ENCODE measurements around the gene TAS2R31.
"Not testable (repeated sequence)": the region's sequence is repeated elsewhere in the genome, so short reads cannot be mapped to it uniquely, and the experiment has no call there.

TAS2R31 gene, protein sequence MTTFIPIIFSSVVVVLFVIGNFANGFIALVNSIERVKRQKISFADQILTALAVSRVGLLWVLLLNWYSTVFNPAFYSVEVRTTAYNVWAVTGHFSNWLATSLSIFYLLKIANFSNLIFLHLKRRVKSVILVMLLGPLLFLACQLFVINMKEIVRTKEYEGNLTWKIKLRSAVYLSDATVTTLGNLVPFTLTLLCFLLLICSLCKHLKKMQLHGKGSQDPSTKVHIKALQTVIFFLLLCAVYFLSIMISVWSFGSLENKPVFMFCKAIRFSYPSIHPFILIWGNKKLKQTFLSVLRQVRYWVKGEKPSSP

DNA sequence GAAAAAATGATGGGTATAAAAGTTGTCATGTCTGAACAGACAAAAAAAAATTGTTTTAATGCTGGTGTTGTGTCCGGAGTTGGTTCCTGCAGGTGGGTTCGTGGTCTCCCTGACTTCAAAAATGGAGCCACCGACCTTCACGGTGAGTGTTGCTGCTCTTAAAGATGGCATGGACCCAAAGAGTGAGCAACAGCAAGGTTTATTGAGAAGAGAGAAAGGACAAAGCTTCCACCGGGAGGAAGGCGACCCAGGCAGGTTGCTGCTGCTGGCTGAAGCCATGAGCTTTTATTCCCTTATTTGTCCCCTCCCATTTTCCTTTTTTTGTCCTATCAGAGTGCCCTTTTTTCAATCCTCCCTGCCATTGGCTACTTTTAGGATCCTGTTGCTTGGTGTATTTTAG, at the start of gene TAS2R31:
Gene TAS2R31, minus strand, starts transcription at position 101 of the 400 bp plus-strand sequence. Its CDS starts 72 bp downstream, at position 29.
- no peak for DNase-seq (ENCODE audit: low read depth)

DNA sequence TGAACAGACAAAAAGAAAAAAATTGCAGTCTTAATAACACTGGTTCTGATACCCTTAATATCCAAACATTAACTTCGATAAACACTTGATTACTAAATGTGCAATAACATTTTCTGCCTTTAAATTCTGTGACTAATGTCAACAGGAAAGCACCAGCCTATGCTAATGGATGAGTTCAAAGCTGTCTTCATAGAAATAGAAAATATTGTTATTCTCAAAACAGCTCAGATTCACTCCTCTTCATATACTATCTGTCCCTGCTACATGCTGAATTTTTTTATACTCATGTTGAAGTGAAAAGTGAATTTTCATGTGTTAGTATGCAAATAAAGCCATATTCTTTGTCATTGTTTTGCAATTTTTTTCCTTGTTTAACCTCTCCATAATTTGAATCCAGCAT, 47.0 kb upstream of the TAS2R31 start:
- DNase-seq (ENCODE audit: low read depth): no peak

DNA sequence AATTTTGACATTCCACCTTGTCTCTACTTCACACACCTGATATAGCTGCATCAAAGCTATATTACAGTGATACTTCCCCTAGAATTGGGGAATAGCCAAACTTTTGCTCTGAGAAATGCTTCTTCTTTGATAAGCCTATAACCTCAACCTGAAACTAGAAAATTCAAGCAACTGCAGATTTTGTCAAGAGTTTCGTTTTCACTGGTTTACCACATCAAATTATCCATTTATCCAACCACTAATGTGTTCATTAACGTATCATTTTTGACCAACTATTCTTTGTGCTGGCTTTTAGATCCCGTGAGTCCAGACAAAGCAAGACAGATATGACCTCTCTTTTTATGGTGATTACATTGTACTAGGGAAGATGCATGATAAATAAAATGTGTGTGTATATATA, 44.4 kb upstream of the TAS2R31 start:
- DNase-seq (ENCODE audit: low read depth): no peak

DNA sequence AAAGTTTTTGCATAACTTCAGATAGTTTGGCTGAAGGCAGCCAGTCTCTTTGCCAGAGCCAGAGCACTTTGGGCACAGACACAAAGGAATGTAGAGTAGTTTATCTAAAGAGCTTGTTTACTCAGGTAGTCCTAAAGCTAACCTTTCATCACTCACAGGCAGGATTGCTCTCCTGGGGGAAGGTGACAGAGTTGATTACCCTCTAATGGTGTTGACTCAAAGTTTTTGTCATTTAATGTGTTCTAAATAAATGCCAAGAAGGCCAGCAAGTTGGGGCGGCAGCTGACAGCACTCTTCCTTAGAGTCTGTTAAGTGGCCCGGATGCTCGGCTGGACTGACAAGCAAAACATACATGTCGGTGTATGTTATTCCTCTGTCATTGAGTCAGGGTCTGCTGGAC, 40.2 kb upstream of the TAS2R31 start:
- DNase-seq (ENCODE audit: low read depth): no peak

GRCh38 chr12:11070999-11071398, 39.8 kb upstream of the TAS2R31 start:
- DNase-seq (ENCODE audit: low read depth): no peak

DNA sequence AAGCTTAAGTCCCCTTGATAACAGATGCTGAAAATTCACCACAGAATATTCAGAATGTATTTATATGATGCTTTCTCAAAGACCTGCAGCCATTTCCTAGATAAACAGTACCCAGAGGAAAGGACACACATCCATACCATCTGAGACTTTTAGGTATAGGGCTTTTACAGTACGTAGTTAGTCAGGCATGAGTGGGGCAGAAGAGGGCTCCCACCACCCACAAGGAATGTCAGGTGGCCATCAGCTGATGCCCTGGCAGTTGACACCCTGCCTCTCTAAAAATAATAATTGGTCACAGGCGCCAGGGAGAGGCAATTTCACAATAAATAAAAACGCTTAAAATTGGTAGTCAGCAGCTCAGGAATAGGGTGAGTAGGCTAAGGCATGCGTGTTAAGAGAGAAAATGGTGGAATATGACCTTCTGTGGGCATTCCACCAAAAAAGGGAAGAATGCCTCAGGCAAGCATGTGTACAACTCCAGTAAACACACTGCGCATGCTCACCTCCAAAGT, 38.7 kb upstream of the TAS2R31 start:
- DNase-seq (ENCODE audit: low read depth): no peak

DNA sequence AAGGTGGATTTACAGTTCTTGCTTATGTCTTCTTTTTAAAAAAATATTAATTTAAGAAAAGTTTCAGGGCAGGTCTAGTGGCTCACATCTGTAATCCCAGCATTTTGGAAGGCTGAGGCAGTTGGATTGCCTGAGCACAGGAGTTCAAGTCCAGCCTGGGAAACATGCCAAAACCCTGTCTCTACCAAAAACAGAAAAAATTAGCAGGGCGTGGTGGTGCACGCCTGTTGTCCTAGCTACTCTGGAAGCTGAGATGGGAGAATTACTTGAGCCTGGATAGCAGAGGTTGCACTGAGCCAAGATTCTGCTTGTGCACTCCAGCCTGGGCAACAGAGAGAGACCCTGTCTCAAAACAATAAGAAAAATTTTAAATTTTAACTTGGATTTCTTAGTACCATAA, 36.3 kb upstream of the TAS2R31 start:
- no peak for DNase-seq (ENCODE audit: low read depth)

DNA sequence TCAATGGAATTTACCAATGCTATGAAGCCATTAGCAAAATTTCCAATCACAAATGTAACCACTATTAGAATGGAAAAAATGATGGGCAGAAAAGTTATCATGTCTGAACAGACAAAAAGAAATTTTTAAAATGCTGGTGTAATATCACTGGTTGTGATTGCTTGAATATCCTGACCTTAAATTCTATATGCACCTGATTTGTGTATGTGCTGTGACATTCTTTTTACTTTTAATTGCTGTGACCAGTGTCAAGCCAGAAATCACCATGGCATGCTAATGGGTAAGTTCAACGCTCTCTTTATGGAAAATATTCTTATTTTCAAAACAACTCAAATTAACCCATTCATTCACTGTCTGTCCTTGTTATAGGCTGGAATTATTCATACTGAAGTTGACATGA, 31.0 kb upstream of the TAS2R31 start, which contains the start of gene TAS2R46:
Gene TAS2R46, minus strand, starts transcription at position 101 of the 400 bp plus-strand sequence. Its CDS starts 0 bp downstream, at position 101.
- DNase-seq (ENCODE audit: low read depth): not testable (repeated sequence)

DNA sequence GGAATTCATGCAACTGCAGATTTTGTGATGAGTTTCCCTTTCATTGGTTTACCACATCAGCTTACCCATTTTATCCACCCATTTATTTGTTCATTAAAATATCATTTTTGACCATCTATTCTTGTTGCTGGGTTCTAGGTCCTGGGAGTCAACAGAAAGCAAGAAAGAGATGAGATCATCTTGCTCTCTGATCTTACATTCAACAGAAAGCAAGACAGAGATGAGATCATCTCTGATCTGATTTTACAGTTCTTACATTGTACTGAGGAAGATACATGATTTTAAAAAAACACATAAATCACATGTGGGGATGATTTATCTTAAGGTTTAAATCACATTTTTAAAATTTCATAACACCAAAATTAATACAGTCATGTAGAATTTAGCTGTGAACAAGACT, 28.6 kb upstream of the TAS2R31 start:
- DNase-seq (ENCODE audit: low read depth): peak; percentile 51

GRCh38 chr12:11059041-11059440, 27.8 kb upstream of the TAS2R31 start:
- no peak for DNase-seq (ENCODE audit: low read depth)

GRCh38 chr12:11055306-11055705, 24.1 kb upstream of the TAS2R31 start:
- DNase-seq (ENCODE audit: low read depth): no peak

GRCh38 chr12:11049806-11050531, 18.8 kb upstream of the TAS2R31 start:
- DNase-seq (ENCODE audit: low read depth): not testable (repeated sequence)

DNA sequence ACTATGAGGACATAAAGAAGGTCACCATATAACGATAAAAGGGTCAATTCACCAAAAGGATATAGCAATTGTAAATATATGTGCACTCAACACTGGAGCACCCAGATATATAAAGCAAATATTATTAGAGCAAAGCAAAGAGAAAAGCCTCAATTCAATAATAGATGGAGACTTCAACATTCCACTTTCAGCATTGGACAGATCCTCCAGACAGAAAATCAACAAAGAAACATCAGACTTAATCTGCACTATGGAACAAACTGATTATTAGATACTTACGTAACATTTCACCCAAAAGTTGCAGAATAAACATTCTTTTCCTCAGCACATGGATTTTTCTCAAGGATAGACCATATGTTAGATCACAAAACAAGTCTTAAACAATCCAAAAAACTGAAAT, 10.2 kb upstream of the TAS2R31 start:
- peak; percentile 3 for DNase-seq (ENCODE audit: low read depth)

DNA sequence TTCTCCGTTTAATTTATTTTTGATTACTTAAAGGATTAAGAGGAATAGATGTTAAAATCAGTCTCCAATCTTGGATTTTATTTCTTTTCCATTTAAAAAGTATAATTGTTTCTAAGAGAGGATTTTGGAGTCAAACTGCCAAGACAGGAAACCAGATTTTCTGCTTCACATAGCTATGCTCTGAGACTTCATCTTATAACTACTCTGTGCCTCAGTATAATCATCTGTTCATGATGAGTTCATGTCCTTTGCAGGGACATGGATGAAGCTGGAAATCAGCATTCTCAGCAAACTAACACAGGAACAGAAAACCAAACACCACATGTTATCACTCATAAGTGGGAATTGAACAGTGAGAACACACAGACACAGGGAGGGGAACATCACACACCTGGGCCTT, 9.0 kb upstream of the TAS2R31 start:
- DNase-seq (ENCODE audit: low read depth): no peak

DNA sequence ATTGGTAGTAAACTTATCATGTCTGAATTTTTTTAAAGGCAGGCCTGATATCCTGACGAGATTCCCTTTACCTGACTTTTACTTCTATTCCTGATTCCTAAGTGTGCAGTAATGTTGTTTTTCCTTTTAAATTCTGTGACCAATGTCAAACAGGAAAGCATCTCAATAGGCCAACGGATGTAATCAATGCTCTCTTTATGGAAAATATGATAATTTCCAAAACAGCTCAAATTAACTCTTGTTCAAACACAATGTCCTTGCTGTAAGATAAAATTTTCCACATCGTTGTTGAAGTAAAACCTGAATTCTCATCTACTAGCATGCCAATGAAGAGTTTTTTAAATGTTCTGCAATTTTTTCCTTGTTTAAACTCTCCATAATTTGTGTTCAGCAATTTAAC, 8.0 kb upstream of the TAS2R31 start:
- DNase-seq (ENCODE audit: low read depth): no peak

GRCh38 chr12:11033959-11034358, 2.8 kb upstream of the TAS2R31 start:
- DNase-seq (ENCODE audit: low read depth): not testable (repeated sequence)

GRCh38 chr12:11026118-11026517, 5.1 kb downstream of the TAS2R31 start:
- DNase-seq (ENCODE audit: low read depth): no peak

DNA sequence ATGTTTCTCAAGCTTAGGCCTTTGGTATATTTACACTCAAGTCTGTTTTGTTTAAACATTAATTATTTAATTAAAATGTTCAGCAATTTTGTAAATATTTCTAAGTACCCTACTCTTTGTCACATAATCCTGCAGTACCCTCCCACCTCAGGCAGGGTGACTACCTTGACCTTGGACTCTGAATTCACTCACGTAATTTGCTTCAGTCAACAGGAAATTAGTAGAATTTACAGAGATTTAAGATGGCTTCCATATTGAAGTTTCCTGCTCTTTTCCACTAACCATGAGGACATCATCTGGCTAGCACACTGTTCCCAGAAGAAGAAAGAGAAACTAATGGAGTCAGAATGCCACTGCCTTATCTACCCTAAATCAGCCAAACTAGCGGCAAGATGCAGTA, 7.8 kb downstream of the TAS2R31 start:
- DNase-seq (ENCODE audit: low read depth): no peak

DNA sequence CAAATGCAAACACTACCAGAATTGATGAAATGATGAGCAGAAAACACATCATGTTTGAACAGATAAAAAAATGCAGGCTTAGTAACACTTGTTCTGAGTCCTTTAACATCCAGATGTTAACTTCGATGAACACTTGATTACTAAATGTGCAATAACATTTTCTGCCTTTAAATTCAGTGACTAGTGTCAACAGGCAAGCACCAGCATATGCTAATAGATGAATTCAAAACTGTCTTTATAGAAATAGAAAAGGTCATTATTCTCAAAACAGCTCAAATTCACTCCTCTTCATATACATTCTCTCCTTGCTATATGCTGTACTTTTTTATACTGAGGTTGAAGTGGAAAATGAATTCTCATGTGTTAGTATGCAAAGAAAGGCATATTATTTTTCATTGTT, 8.7 kb downstream of the TAS2R31 start, which contains the start of gene TAS2R19:
Gene TAS2R19, minus strand, starts transcription at position 101 of the 400 bp plus-strand sequence. Its CDS starts 49 bp downstream, at position 52.
- DNase-seq (ENCODE audit: low read depth): no peak

DNA sequence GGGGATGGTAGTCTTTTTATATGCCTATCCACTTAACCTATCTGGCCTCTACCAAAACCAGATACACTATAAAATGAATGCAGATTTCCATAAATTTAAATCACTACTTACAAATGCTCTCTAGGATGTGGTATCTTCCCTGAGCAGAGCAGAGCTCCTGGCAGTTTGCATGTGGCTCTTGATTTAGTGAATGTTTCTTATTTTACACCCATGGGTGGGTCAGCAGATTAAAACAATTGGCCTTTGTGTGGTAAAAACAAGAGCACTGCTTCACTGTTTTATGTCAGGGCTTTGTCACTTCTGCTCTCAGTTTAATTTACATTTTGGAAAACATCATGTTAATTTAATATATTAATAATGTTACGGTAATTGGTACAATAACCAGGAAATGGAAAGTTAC, 14.3 kb downstream of the TAS2R31 start:
- DNase-seq (ENCODE audit: low read depth): no peak

- no peak for DNase-seq (ENCODE audit: low read depth)
Measured at GRCh38 chr12:11015775-11016430, 15.3 kb downstream of the TAS2R31 start.

DNA sequence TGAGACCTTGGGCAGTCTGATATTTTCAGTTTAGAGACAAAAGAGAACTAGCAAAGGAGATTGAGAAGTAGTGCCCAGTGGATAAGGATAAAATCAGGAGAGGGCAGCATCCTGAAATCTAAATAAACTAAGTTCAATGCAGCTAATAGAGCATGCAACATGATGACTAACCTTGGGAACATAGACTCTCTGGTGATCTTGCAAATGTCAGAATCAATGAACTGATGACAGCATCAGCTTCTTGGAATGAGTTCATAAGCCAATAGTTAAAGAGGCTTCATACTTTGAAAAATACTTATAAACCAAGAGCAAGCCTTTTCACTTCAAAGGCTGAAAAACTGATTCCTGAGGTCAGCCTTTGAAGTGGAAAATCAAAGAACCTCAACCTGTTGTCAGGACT, 17.0 kb downstream of the TAS2R31 start:
- peak; percentile 3 for DNase-seq (ENCODE audit: low read depth)

- no peak for DNase-seq (ENCODE audit: low read depth)
Measured at GRCh38 chr12:11007608-11008007, 23.6 kb downstream of the TAS2R31 start.

Measured in amniotic epithelial cell (primary cell).